GM12878 (cell line): Measurements from ENCODE around the gene MEOX1.

Source experiments
- SMC3 ChIP-seq: IDR thresholded peaks from 2 replicates; pipeline ENCODE4 v1.6.1; 2011; ENCODE audit warnings: low read length, improper control_type of control experiment, borderline replicate concordance
- SPI1 ChIP-seq: IDR thresholded peaks from 2 replicates; pipeline ENCODE4 v1.6.1; 2011; ENCODE audit warnings: low read depth, mild to moderate bottlenecking, low read length, moderate library complexity, borderline replicate concordance; ENCODE audit not compliant: insufficient read depth
- YY1 ChIP-seq: IDR thresholded peaks from 2 replicates; pipeline ENCODE4 v1.6.1; 2011; ENCODE audit warnings: low read depth, mild to moderate bottlenecking, low read length

DNA sequence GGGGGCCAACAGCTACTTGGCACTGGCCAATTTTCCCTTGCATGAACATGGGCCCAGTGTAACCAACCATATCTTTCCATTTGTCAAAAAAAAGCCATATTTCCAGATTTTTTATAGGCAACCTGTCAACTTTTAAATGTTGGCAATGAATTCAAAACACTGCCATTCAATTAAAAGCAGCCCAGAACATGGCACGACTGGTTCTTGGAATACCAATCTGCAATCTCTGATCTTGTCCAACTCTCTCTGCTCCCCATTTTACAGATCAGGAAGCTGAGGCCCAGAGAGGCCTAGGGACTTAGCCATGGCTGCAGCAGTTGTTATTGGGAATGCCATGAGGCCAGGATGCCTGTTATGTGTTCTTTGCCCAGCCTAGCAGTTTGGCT is 8.9 kb upstream of the MEOX1 start:
- no peak for TF ChIP-seq YY1
- TF ChIP-seq SPI1, result no peak
- no peak for TF ChIP-seq SMC3
